SK-N-SH (cell line): ENCODE results near the gene ZNF280D. TPM values are rescaled to one million over a fixed set of nuclear protein-coding genes. Genes with fewer than 3 reads are reported as not detected.

Source experiments
- CTCF ChIA-PET: fragments of 300-600, 350-600 bp; formaldehyde crosslinking; extraction: SDS; loops from one replicate; lab custom pipeline; 2021; lab: Yijun Ruan, JAX
- POLR2A ChIA-PET: fragments of 350-600 bp; sonication (Branson Sonifier 250); formaldehyde crosslinking; extraction: SDS; loops from one replicate; lab custom pipeline; 2020; ENCODE audit warnings: antibody characterized with exemption, inconsistent platforms; lab: Yijun Ruan, JAX
- DNase-seq: peaks from one replicate; pipeline ENCODE4 v3.0.0; 2012
- H2AFZ ChIP-seq: fragments of 200-600 bp; sonication (generic); 2 replicates; pipeline ENCODE4 v1.8.1; 2016; ENCODE audit warnings: antibody characterized with exemption, mild to moderate bottlenecking, low read depth
- H3F3A ChIP-seq: fragments of 200-600 bp; sonication (generic); replicated peaks from 2 replicates; pipeline ENCODE3; 2016; ENCODE audit warnings: antibody characterized with exemption, mild to moderate bottlenecking; ENCODE audit not compliant: insufficient read depth
- H3K27ac ChIP-seq, 2 experiments: fragments of 200-500 bp in 1 of 2; fragments of 200-600 bp in 1 of 2; sonication (Bioruptor generic) in 1 of 2; sonication (generic), shearing (Covaris generic) in 1 of 2; 2 replicates each; pipeline versions ENCODE4 v1.5.1 to v1.6.1; 2014 to 2016; ENCODE audit warnings: low read depth in 2 of 2, inconsistent platforms in 1 of 2, low read length in 1 of 2, mild to moderate bottlenecking in 1 of 2, mixed read lengths in 1 of 2
- H3K27me3 ChIP-seq: fragments of 200-600 bp; sonication (generic), shearing (Covaris generic); 2 replicates; pipeline ENCODE4 v1.6.1; 2016; ENCODE audit warnings: mixed run types; ENCODE audit not compliant: insufficient read depth
- H3K36me3 ChIP-seq, 2 experiments: fragments of 200-500 bp in 1 of 2; fragments of 200-600 bp in 1 of 2; sonication (Bioruptor generic) in 1 of 2; sonication (generic) in 1 of 2; replicated peaks in 1 of 2; 2 replicates each; pipeline versions ENCODE3 to v1.5.1; 2014 to 2016; ENCODE audit warnings: low read length in 1 of 2, mild to moderate bottlenecking in 1 of 2; ENCODE audit not compliant: insufficient read depth in 2 of 2, control insufficient read depth in 1 of 2
- H3K4me1 ChIP-seq, 2 experiments: fragments of 200-500 bp in 1 of 2; fragments of 200-600 bp in 1 of 2; sonication (Bioruptor generic) in 1 of 2; sonication (generic), shearing (Covaris generic) in 1 of 2; 2 replicates each; pipeline versions ENCODE4 v1.5.1 to v1.6.1; 2014 to 2016; ENCODE audit warnings: low read depth in 1 of 2, low read length in 1 of 2, mixed run types in 1 of 2; ENCODE audit not compliant: insufficient read depth in 2 of 2, control insufficient read depth in 1 of 2
- H3K4me2 ChIP-seq: fragments of 200-600 bp; sonication (generic), shearing (Covaris generic); 2 replicates; pipeline ENCODE4 v1.6.1; 2017; ENCODE audit warnings: mixed run types
- H3K4me3 ChIP-seq, 2 experiments: fragments of 200-500 bp in 1 of 2; fragments of 200-600 bp in 1 of 2; sonication (Bioruptor generic) in 1 of 2; sonication (generic), shearing (Covaris generic) in 1 of 2; 2 replicates each; pipeline versions ENCODE4 v1.5.1 to v1.8.1; 2014 to 2016; ENCODE audit warnings: low read depth in 2 of 2, inconsistent platforms in 1 of 2, low read length in 1 of 2, mild to moderate bottlenecking in 1 of 2, mixed read lengths in 1 of 2, moderate library complexity in 1 of 2
- H3K79me2 ChIP-seq: fragments of 200-600 bp; sonication (generic); 2 replicates; pipeline ENCODE4 v1.8.1; 2017; ENCODE audit warnings: mild to moderate bottlenecking; ENCODE audit not compliant: insufficient read depth
- H3K9ac ChIP-seq: fragments of 200-600 bp; sonication (generic); 2 replicates; pipeline ENCODE4 v1.6.1; 2017; ENCODE audit warnings: mixed run types
- H3K9me2 ChIP-seq: fragments of 200-600 bp; sonication (generic); 2 replicates; pipeline ENCODE4 v1.6.1; 2017; ENCODE audit warnings: mixed run types
- H3K9me3 ChIP-seq: fragments of 200-600 bp; sonication (generic); 2 replicates; pipeline ENCODE4 v1.6.1; 2017; ENCODE audit warnings: mixed run types, mild to moderate bottlenecking, moderate library complexity
- H4K20me1 ChIP-seq: fragments of 200-600 bp; sonication (generic); 2 replicates; pipeline ENCODE4 v1.6.1; 2017; ENCODE audit warnings: mild to moderate bottlenecking, mixed run types; ENCODE audit not compliant: insufficient read depth
- ELF1 ChIP-seq: IDR thresholded peaks from 2 replicates; pipeline ENCODE4 v1.4.0; 2012
- FOSL2 ChIP-seq: IDR thresholded peaks from 2 replicates; pipeline ENCODE4 v1.4.0; 2012; ENCODE audit warnings: low read depth, mild to moderate bottlenecking, moderate library complexity, borderline replicate concordance
- FOXJ3 ChIP-seq: sonication (generic); formaldehyde crosslinking; IDR thresholded peaks from 2 replicates; pipeline ENCODE4 v1.5.1; 2020; ENCODE audit warnings: mild to moderate bottlenecking, missing genetic modification reagents
- FOXM1 ChIP-seq: IDR thresholded peaks from 2 replicates; pipeline ENCODE4 v1.4.0; 2012; ENCODE audit warnings: low read depth, mild to moderate bottlenecking
- GABPA ChIP-seq: IDR thresholded peaks from 2 replicates; pipeline ENCODE4 v1.4.0; 2012; ENCODE audit warnings: low read depth, mild to moderate bottlenecking
- GATA2 ChIP-seq: sonication (generic); formaldehyde crosslinking; IDR thresholded peaks from 2 replicates; pipeline ENCODE4 v1.5.0; 2020; ENCODE audit warnings: mild to moderate bottlenecking, missing genetic modification reagents
- MAX ChIP-seq: IDR thresholded peaks from 2 replicates; pipeline ENCODE4 v1.4.0; 2012; ENCODE audit warnings: low read depth
- NRF1 ChIP-seq: IDR thresholded peaks from 2 replicates; pipeline ENCODE4 v1.6.1; 2012; ENCODE audit warnings: low read depth, mild to moderate bottlenecking, low read length
- PBX3 ChIP-seq: IDR thresholded peaks from 2 replicates; pipeline ENCODE4; 2012
- POLR2AphosphoS5 ChIP-seq: IDR thresholded peaks from 2 replicates; pipeline ENCODE4 v1.6.1; 2012; ENCODE audit warnings: low read depth, low read length
- RAD21 ChIP-seq: IDR thresholded peaks from 2 replicates; pipeline ENCODE4 v1.6.1; 2012; ENCODE audit warnings: mild to moderate bottlenecking, low read length
- REST ChIP-seq: IDR thresholded peaks from 2 replicates; pipeline ENCODE4 v1.6.1; 2012; ENCODE audit warnings: mild to moderate bottlenecking, low read depth, low read length, moderate library complexity
- SIN3A ChIP-seq: IDR thresholded peaks from 2 replicates; pipeline ENCODE4 v1.6.1; 2012; ENCODE audit warnings: low read depth, mild to moderate bottlenecking, low read length, moderate library complexity, borderline replicate concordance
- TCF12 ChIP-seq: IDR thresholded peaks from 2 replicates; pipeline ENCODE4 v1.4.0; 2012
- USF1 ChIP-seq: IDR thresholded peaks from 2 replicates; pipeline ENCODE4 v1.4.0; 2012; ENCODE audit warnings: low read depth, borderline replicate concordance
- USF2 ChIP-seq: fragments of 150-350 bp; IDR thresholded peaks from 2 replicates; pipeline ENCODE4 v1.6.1; 2017; ENCODE audit warnings: antibody characterized with exemption, low read length, low read depth, borderline replicate concordance
- WGBS: methylation state at CpG from one replicate; pipeline ENCODE4 v1.1.6; 2017; ENCODE audit warnings: low lambda C conversion rate; 5-methylcytosine and 5-hydroxymethylcytosine counted together
- polyA plus RNA-seq, 3 experiments: library from polyadenylated mRNA; depleted of rRNA; stranded (reverse); fragments of >200 nt; gene quantifications; 2 replicates each; pipeline ENCODE4 v1.2.3, GENCODE V29; 2012

The ZNF280D gene
- polyA plus RNA-seq, 1 of the 3 experiments (the other 2 are of a cell fraction): 5.4 TPM

GRCh38 chr15:56763141-56763895, 30.0 kb upstream of the ZNF280D start:
- no peak overlapping the region for H3K4me2 ChIP-seq
- H3K36me3 ChIP-seq: no peaks in the 10 kb centered on the region
- peaks cover 19% of the 10 kb centered on the region for H3F3A ChIP-seq
- WGBS: 83% methylated on average over 1 of the region's 1 CpG
- no peak overlapping the region for H3K4me3 ChIP-seq
- no peak overlapping the region for H3K9ac ChIP-seq
- no peak for TF ChIP-seq SIN3A
- TF ChIP-seq GATA2 (CRISPR knock-in tag): no peak
- no peak for TF ChIP-seq USF2
- no peak for TF ChIP-seq TCF12
- TF ChIP-seq FOSL2: no peak
- no peak for TF ChIP-seq NRF1
- no peak for TF ChIP-seq REST
- TF ChIP-seq USF1: no peak
- H3K9me3 ChIP-seq: no peaks in the 10 kb centered on the region
- H3K79me2 ChIP-seq: no peaks in the 10 kb centered on the region
- CTCF ChIA-PET: interaction anchor here (0.7 to 1.3 kb wide), 4 partner anchors 15 to 543 kb away, joined by 3 read pairs; no protein-coding TSS in a partner anchor
- POLR2A ChIA-PET: no interaction called here
- no peaks in the 10 kb centered on the region for H4K20me1 ChIP-seq
- no peaks in the 10 kb centered on the region for H3K27me3 ChIP-seq
- H3K4me1 ChIP-seq: peaks cover 4 to 35% of the 10 kb centered on the region in 2 experiments
- no peak for DNase-seq
- no peak overlapping the region for H2AFZ ChIP-seq
- H3K9me2 ChIP-seq: no peaks in the 10 kb centered on the region
- H3K27ac ChIP-seq: no peak overlapping the region

GRCh38 chr15:56760186-56760585, 26.9 kb upstream of the ZNF280D start:
- peaks cover 19% of the 10 kb centered on the region for H3F3A ChIP-seq
- no peaks in the 10 kb centered on the region for H3K9me3 ChIP-seq
- no peaks in the 10 kb centered on the region for H3K27me3 ChIP-seq
- H2AFZ ChIP-seq: peak overlapping the region; percentile 62; the same call in 1 of the 2 replicates
- H3K79me2 ChIP-seq: no peaks in the 10 kb centered on the region
- ChIA-PET POLR2A (interaction anchor here (0.6 kb wide), 2 partner anchors 13 to 886 kb away, joined by 3 read pairs; no protein-coding TSS in a partner anchor), CTCF (no interaction called here)
- peak; percentile 23 for DNase-seq
- no peaks in the 10 kb centered on the region for H3K9me2 ChIP-seq
- H3K4me3 ChIP-seq: 0 out of 4 replicates have a peak overlapping the region, but pooled peaks of 1 of the 2 experiments have one; percentile 3
- H4K20me1 ChIP-seq: no peaks in the 10 kb centered on the region
- H3K36me3 ChIP-seq: no peaks in the 10 kb centered on the region
- H3K9ac ChIP-seq: no peak overlapping the region
- H3K27ac ChIP-seq: peak overlapping the region; percentile 74 to 76
- TF ChIP-seq MAX: no peak
- TF ChIP-seq USF2: no peak
- no peak for TF ChIP-seq FOXM1
- no peak for TF ChIP-seq FOXJ3
- no peak for TF ChIP-seq POLR2AphosphoS5
- TF ChIP-seq GATA2 (CRISPR knock-in tag): no peak
- no peak for TF ChIP-seq PBX3
- TF ChIP-seq GABPA: no peak
- no peak for TF ChIP-seq ELF1
- TF ChIP-seq RAD21: no peak
- peaks cover 6 to 31% of the 10 kb centered on the region in 2 experiments for H3K4me1 ChIP-seq
- peak overlapping the region; percentile 60; the same call in 1 of the 2 replicates for H3K4me2 ChIP-seq
